ENCODE measurements around the gene STAG1.

DNA sequence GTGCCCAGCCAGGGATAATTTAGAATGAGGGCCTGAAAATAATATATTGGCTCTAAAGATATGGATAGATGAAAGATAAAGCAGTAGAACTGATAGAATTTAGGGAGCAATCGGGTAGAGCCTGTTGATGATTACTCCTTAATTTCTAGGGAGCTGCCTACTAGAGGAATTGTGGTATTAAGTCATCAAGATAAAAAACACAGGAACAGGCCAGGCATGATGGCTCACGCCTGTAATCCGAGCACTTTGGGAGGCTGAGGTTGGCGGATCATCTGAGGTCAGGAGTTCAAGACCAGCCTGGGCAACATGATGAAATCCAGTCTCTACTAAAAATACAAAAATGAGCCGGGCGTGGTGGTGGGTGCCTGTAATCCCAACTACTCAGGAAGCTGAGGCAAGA is 371.6 kb downstream of the STAG1 start:
- TF ChIP-seq POLR2A (IDR thresholded peaks at IDR 0.05; ENCODE audit: low read depth, low read length) (no peak), POLR2AphosphoS5 (IDR thresholded peaks at IDR 0.05; ENCODE audit: low read depth, low read length) (no peak), TAF1 (IDR thresholded peaks at IDR 0.05; ENCODE audit: low read depth, low read length) (no peak)

Data from GM12891 (cell line).